ENCODE results near the gene RDH14. TPM values are rescaled to one million over a fixed set of nuclear protein-coding genes. Genes with fewer than 3 reads are reported as not detected.

The RDH14 gene
- total RNA-seq, 1 experiment from 2014 or later: 30.2 TPM

GRCh38 chr2:18505703-18506341 is 54.6 kb downstream of the RDH14 start:
- no peak for DNase-seq (ENCODE audit: low read depth in 1 of 2, low spot score in 2 of 2)
- Histone ChIP-seq H3K36me3 (no peaks in the 10 kb centered on the region), H3K4me3 (no peak overlapping the region), H3K4me1 (replicated peaks) (no peaks in the 10 kb centered on the region), H3K27ac (no peak overlapping the region), H3K9me3 (replicated peaks) (no peaks in the 10 kb centered on the region), H3K27me3 (replicated peaks) (no peaks in the 10 kb centered on the region)

Other genes with a start within 250 kb of the RDH14 start
- gene NT5C1B, start 28.9 kb upstream of the RDH14 start, total RNA-seq (2014; rRNA removed; shearing (Covaris generic)): not detected in 2 replicates